MCF 10A (cell line): ENCODE measurements around the gene TNF. TPM values are rescaled to one million over a fixed set of nuclear protein-coding genes. Genes with fewer than 3 reads are reported as not detected.
"Not testable (repeated sequence)": the region's sequence is repeated elsewhere in the genome, so short reads cannot be mapped to it uniquely, and the experiment has no call there.

Source experiments
- BruUV-seq: library from RNA; stranded (reverse); fragments of 400-500 nt; replicated peaks from 2 replicates; lab custom pipeline; 2021; lab: Mats Ljungman, UMichigan
- CTCF ChIA-PET: fragments of 300-600 bp; sonication (Branson Sonifier 250); formaldehyde crosslinking; extraction: SDS; loops from one replicate; lab custom pipeline; 2021; ENCODE audit warnings: antibody characterized with exemption, inconsistent platforms; lab: Yijun Ruan, JAX
- POLR2A ChIA-PET: fragments of 300-600, 350-650 bp; sonication (Branson Sonifier 250); formaldehyde crosslinking; extraction: SDS; loops from one replicate; lab custom pipeline; 2020; ENCODE audit warnings: antibody characterized with exemption, inconsistent platforms; lab: Yijun Ruan, JAX
- DNase-seq: peaks from one replicate; pipeline ENCODE4 v3.0.0-alpha.2; 2018; ENCODE audit not compliant: unreplicated experiment
- H3K27ac Mint-ChIP-seq: one replicate; pipeline ENCODE4 v1.8.0; 2022; ENCODE audit warnings: mild to moderate bottlenecking, low read depth, mixed read lengths; ENCODE audit not compliant: unreplicated experiment
- H3K27me3 Mint-ChIP-seq: one replicate; pipeline ENCODE4 v1.8.0; 2022; ENCODE audit warnings: mixed read lengths; ENCODE audit not compliant: insufficient read depth, unreplicated experiment
- H3K36me3 Mint-ChIP-seq: one replicate; pipeline ENCODE4 v1.8.0; 2022; ENCODE audit warnings: mild to moderate bottlenecking, moderate library complexity, mixed read lengths; ENCODE audit not compliant: insufficient read depth, unreplicated experiment
- H3K4me1 Mint-ChIP-seq: one replicate; pipeline ENCODE4 v1.8.0; 2022; ENCODE audit warnings: mixed read lengths; ENCODE audit not compliant: insufficient read depth, unreplicated experiment
- H3K4me3 Mint-ChIP-seq: one replicate; pipeline ENCODE4 v1.8.0; 2022; ENCODE audit warnings: mild to moderate bottlenecking, moderate library complexity, mixed read lengths; ENCODE audit not compliant: unreplicated experiment
- H3K9me3 Mint-ChIP-seq: one replicate; pipeline ENCODE4 v1.8.0; 2022; ENCODE audit warnings: mixed read lengths; ENCODE audit not compliant: unreplicated experiment
- intact Hi-C: fragments of 100-400 bp; cut with micrococcal nuclease; formaldehyde crosslinking; loops from 2 replicates; pipeline ENCODE4 v1.14.1; 2022
- total RNA-seq: library from RNA; stranded (reverse); gene quantifications from 2 replicates; pipeline ENCODE4 v1.2.3, GENCODE V29; 2022
- TF ChIP-seq, protein P1 (sequence below): fragments of 200-600 bp; IDR thresholded peaks from one replicate; pipeline ENCODE4 v1.8.0; 2022; ENCODE audit warnings: antibody characterized with exemption, mild to moderate bottlenecking; ENCODE audit not compliant: unreplicated experiment

The TNF gene
- total RNA-seq, 1 experiment from 2014 or later: not detected

DNA sequence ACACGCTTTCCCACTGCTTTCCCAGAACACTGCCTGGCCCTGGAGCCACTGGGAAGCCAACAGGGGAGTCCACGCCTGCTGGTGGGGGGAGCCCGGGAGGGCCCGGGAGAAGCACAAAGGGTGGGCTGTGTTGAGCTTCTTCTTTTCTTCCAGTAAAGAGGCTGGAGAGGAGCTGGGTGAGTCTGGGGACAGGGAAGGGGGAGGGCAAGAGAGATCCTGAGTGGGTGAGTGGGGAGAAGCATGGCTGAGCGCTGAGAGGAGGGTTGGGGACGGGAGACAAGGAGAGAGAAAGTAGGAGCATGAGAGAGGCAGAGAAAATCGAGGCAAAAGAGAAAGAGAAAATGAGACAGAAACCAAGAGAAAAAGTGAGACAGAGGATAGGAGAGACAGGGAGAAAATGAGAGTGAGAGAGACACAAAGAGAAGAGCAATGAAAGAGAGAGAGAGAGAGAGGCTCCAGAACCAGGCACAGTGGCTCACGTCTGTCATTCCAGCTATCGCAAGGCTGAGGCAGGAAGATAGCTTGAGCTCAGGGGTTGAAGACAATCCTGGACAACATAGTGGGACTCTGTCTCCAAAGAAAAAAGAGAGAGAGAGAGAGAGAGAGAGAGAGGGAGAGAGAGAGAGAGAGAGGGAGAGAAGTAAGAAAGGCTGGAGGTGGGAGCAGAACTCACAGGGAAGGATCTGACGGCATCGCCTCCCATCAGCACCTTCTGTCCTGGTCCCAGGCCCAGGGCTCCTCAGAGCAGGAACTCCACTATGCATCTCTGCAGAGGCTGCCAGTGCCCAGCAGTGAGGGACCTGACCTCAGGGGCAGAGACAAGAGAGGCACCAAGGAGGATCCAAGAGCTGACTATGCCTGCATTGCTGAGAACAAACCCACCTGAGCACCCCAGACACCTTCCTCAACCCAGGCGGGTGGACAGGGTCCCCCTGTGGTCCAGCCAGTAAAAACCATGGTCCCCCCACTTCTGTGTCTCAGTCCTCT, 12.7 kb downstream of the TNF start:
- H3K27ac Mint-ChIP-seq: no peak overlapping the region
- intact Hi-C loops: no loop called here
- POLR2A ChIA-PET: no interaction called here

DNA sequence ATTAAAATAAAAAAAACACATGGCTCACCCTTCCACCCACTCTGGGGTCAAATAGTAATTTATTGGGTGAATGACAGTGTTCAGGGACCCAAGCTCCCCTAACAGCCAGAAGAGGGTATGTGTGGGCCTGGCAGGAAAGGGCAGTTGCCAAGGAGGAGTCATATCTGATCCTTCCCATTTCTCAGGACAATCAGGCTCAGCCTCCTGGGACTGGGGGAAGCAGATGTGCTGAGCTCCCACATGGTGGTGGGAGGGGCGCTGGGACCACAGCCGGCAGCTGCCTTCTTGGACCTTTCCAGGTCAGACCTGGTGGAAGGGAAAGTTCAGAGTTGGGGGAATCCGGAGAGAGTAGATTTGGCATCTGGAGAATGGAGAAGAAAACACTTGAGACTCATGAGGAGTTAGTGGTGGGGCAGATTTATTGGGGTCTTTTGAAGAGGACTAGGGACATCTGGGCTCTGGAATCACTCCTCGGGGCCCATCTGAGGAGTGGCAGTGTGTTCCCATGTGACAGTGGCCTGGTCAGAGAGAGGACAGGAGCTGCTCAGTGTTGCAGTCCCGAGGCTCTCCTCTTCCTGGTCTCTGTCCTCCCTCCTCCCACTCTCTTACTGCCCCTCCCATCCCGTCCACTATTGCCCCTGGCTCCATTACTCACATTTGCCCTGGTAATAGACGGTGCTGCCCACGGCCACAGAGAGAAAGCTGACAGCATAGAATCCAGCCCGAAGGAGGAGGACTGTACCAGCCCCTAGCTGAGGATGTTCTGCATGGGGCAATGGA, 13.7 kb downstream of the TNF start:
- no TSS peak for BruUV-seq
- peak overlapping the region; percentile 13 for H3K27ac Mint-ChIP-seq
- no peak for DNase-seq
- no peaks in the 10 kb centered on the region for H3K27me3 Mint-ChIP-seq
- H3K4me1 Mint-ChIP-seq: peaks cover 6% of the 10 kb centered on the region
- intact Hi-C loops: no loop called here
- no peaks in the 10 kb centered on the region for H3K9me3 Mint-ChIP-seq
- no peak overlapping the region for H3K4me3 Mint-ChIP-seq
- no peaks in the 10 kb centered on the region for H3K36me3 Mint-ChIP-seq
- CTCF ChIA-PET: interaction anchor here (0.6 to 18.9 kb wide), 3 partner anchors 8 to 191 kb away, joined by 3 to 215 read pairs (median 3); partner anchors contain the start of gene NCR3
- POLR2A ChIA-PET: no interaction called here
- TF ChIP-seq, protein P1, sequence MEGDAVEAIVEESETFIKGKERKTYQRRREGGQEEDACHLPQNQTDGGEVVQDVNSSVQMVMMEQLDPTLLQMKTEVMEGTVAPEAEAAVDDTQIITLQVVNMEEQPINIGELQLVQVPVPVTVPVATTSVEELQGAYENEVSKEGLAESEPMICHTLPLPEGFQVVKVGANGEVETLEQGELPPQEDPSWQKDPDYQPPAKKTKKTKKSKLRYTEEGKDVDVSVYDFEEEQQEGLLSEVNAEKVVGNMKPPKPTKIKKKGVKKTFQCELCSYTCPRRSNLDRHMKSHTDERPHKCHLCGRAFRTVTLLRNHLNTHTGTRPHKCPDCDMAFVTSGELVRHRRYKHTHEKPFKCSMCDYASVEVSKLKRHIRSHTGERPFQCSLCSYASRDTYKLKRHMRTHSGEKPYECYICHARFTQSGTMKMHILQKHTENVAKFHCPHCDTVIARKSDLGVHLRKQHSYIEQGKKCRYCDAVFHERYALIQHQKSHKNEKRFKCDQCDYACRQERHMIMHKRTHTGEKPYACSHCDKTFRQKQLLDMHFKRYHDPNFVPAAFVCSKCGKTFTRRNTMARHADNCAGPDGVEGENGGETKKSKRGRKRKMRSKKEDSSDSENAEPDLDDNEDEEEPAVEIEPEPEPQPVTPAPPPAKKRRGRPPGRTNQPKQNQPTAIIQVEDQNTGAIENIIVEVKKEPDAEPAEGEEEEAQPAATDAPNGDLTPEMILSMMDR: no peak

More for the DNA sequence above, 12.7 kb downstream of the TNF start:
- Mint-ChIP-seq H3K36me3 (no peaks in the 10 kb centered on the region), H3K4me1 (peaks cover 6% of the 10 kb centered on the region), H3K27me3 (no peaks in the 10 kb centered on the region), H3K4me3 (no peak overlapping the region), H3K9me3 (no peaks in the 10 kb centered on the region)
- TF ChIP-seq, protein P1: no peak
- no TSS peak for BruUV-seq
- DNase-seq: no peak
- CTCF ChIA-PET: interaction anchor here (0.5 to 18.9 kb wide), 4 partner anchors 9 to 105 kb away, joined by 3 to 215 read pairs (median 4); partner anchors contain the start of genes NCR3 and TNF

DNA sequence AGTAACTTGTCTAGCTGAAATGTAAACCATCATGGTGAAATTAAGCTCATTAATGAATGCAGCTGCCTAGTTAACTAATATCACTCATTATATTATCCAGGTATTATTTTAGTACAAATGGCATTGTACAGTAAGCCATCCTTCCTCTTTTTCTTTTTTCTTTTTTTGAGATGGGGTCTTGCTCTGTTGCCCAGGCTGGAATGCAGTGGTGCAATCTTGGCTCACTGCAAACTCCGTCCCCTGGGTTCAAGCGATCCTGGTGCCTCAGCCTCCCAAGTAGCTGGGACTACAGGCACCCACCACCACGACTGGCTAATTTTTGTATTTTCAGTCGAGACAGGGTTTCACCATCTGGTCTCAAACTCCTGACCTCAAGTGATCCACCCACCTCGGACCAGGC, 15.3 kb downstream of the TNF start:
- H3K4me1 Mint-ChIP-seq, POLR2A ChIA-PET, H3K27ac Mint-ChIP-seq, BruUV-seq, DNase-seq, H3K36me3 Mint-ChIP-seq, H3K4me3 Mint-ChIP-seq, H3K9me3 Mint-ChIP-seq, H3K27me3 Mint-ChIP-seq, intact Hi-C loops: not testable (repeated sequence)
- CTCF ChIA-PET: interaction anchor here (0.6 to 18.9 kb wide), 4 partner anchors 7 to 104 kb away, joined by 3 to 215 read pairs (median 3); partner anchors contain the start of gene NCR3

DNA sequence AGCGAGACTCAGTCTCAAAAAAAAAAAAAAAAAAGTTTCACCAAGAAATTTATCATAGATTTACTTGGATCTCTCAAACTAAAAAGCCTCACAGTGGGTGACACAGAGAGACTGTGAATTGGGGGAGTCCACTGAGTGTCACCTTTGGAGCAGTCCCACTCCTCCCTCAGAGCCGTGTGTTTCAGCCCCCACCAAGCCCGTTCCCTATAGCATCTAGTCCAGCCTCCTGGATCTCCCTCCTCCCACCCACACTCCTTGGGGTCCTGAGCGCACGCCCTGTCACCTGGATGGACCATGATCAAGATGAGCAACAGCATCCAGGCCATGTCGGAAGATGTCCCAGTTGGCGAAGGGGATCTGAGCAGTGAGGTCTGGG, 17.0 kb downstream of the TNF start:
- ChIA-PET CTCF (interaction anchor here (10.3 kb wide), 1 partner anchor 11 kb away, joined by 215 read pairs; the partner anchor contains the start of genes LST1, LTB and TNF), POLR2A (no interaction called here)
- intact Hi-C loops: no loop called here
- Mint-ChIP-seq H3K27ac (no peak overlapping the region), H3K9me3 (no peaks in the 10 kb centered on the region), H3K4me1 (peaks cover 6% of the 10 kb centered on the region), H3K36me3 (no peaks in the 10 kb centered on the region), H3K27me3 (no peaks in the 10 kb centered on the region), H3K4me3 (no peak overlapping the region)
- no TSS peak for BruUV-seq
- no peak for DNase-seq
- TF ChIP-seq, protein P1: no peak
